NCI-H524 treated with DMSO at 0.1 percent for 48 hours (cell line): Measurements from ENCODE around the gene DYNC1H1.

ENCODE experiments used
- DNase-seq: peaks from one replicate; lab custom pipeline; 2025; lab: John Stamatoyannopoulos, UW

The DYNC1H1 gene

DNA sequence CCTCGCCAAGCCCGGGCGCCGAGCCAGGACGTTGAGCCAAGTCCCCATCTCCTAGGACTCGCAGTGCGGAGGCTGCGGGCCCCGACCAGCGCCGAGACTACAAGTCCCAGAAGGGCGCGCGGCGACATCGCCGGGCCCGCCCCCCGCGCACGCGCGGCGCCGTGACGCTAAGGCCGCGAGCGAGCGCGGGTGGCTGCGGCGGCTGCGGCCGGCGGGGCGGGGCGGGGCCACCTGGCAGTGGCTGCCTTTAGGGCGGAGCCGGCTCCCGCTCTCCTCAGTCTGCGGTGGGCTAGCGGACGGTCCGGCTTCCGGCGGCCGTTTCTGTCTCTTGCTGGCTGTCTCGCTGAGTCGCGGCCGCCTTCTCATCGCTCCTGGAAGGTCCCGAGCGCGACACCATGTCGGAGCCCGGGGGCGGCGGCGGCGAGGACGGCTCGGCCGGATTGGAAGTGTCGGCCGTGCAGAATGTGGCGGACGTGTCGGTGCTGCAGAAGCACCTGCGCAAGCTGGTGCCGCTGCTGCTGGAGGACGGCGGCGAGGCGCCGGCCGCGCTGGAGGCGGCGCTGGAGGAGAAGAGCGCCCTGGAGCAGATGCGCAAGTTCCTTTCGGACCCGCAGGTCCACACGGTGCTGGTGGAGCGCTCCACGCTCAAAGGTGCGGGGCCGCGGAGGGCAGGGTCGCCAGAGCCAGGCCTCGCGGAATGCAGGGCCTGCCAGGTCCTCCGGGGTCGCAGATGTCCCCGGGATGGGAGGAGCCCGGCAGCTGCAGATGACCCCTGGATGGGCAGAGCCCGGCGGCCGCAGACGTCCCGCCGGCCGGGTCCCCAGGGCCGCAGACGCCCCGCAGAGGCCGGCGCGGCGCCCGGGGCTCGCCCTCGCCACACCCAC is at the start of gene DYNC1H1:
TSS of gene DYNC1H1 (plus strand) at position 277 of the 884 bp plus-strand sequence. CDS start at position 396, 119 bp downstream.
- peak; percentile 65 for DNase-seq

- no peak for DNase-seq
Observed at GRCh38 chr14:101915871-101916815, 48.2 kb upstream of the DYNC1H1 start.

DNA sequence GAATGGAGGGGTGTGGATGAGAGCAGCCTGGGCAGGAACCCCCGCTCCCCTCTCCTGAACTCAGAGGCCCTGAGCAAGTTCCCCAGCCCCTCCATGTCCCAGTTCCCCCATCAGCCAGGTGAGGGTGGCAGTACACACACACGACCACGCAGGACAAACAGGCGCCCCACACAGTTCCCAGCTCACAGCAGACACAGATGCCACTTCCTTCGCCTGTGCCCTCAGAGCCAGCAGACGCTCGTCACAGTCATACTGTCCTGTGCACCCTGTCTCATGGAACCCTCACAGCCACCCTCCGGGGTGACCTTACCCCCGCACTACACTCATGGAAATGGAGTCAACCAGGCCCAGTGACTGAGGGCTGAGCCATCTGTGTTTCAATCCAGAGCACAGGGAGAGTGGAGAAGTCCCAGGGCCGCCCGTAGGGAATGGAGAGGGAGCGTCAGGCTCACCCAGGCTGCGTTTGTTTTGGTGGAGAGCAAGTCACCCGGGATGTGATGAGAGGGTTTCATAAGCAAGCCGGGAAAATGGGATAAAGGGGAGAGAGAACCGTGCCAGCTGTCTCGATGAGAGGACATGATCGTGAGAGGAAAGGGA is 47.5 kb upstream of the DYNC1H1 start:
- no peak for DNase-seq

DNA sequence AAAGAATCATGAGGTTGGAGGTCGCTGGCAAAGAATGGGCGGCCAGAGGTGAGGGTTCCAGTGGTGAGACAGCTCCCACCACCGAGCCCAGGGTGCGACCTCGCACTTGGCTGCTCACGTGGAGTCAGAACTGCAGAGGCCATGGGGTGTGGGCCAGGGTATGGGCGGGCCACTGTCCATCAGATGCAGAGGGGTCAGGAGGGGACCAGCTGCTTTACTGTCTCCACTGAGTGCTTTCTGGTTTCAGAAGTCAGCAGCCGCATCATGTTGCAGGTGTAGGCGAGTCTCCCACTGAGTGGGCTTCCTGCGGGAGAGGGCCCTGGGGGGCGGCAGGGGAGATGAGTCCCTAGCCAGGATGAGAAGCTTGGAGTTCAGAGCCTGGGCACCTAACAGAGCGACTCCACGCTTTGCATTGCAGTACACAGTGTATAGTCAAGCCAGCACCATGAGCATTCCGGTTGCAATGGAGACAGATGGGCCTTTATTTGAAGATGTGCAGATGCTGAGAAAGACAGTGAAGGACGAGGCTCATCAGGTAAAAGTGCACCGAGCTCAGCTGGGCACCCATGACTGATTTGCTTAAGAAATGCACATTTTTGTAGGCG is 46.9 kb upstream of the DYNC1H1 start:
- DNase-seq = no peak

DNA sequence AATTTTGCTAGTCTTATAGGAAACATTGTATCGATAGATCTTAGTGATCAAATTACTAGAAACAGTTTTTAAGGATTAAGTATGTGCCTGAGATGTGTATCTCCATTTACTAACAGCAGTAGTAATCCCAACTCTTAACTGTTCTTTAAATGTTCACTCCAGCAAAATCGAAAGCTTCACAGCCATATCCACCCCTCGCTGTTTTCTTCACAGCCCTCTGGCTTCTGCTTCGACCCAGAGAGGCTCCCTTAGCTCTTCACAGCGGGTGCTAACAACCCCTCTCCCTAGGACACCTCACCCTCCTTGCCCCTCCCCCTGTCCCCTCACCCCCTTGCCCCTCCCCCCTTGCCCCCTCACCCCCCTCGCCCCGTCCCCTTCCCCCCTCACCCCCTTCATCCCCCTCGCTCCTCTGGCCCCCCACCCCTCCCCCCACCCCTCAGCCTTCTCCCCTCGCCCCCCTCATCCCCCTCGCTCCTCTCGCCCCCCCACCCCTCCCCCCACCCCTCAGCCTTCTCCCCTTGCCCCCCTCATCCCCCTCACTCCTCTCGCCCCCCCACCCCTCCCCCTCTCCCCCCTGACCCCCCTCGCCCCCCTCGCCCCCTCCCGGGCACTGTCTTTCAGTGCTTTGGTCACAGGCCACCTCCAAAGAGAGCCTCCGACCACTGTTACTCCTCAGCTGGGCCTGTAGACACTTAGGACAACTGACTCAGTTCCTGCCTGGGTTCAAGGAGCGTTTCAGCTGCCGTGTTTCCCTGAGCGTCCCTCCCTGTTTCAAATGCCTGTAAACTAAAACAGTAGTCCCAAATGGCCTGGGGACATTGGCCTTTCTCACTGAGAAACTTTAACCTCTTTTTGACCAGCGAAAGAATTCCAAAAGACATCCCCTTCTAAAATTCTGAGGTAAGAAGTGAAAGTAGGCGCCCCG is 46.0 kb upstream of the DYNC1H1 start:
- DNase-seq = no peak

- no peak for DNase-seq
Observed at GRCh38 chr14:101920271-101920670, 44.1 kb upstream of the DYNC1H1 start.

DNA sequence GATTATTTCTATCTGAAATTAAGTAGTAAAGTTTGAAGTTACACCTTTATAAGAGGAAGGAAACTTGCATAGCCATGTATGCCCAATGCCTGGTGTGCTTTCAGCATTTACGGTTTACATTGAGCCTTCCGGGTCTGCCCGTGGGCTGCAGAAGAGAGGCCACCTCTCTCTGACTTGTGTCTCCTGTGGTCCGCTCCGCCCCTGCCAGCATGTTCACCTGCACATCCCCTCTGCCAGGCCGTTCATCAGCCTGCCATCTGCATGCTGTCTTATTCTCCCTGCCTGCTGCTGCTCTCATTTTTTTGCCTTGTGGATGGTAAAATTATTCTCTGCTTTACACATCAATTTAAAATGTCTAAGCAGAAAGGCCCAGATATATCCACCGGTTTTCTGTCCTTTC is 41.5 kb upstream of the DYNC1H1 start:
- no peak for DNase-seq

DNA sequence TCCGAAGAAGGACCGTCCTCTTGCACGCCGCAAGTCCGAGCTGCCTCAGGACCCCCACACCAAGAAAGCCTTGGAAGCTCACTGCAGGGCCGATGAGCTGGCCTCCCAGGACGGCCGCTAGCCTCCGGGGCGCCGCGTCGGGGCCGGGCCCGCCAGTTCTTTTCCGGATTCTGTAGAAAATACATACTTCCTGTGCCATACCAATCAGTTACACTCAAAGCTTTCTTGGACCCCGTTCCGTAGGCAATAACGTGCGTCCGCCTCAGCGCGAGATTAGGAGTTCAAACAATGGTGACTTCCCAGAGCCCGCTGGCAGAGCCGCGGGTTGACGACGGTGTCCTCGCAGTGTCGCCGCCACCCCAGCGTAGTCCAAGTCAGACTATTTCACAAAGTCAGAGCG is 39.2 kb upstream of the DYNC1H1 start:
- DNase-seq = no peak

GRCh38 chr14:101926085-101926484 is 38.3 kb upstream of the DYNC1H1 start:
- no peak for DNase-seq

- DNase-seq = no peak
Observed at GRCh38 chr14:101926620-101927019, 37.8 kb upstream of the DYNC1H1 start.

GRCh38 chr14:101927859-101928258 is 36.5 kb upstream of the DYNC1H1 start:
- DNase-seq = no peak

DNA sequence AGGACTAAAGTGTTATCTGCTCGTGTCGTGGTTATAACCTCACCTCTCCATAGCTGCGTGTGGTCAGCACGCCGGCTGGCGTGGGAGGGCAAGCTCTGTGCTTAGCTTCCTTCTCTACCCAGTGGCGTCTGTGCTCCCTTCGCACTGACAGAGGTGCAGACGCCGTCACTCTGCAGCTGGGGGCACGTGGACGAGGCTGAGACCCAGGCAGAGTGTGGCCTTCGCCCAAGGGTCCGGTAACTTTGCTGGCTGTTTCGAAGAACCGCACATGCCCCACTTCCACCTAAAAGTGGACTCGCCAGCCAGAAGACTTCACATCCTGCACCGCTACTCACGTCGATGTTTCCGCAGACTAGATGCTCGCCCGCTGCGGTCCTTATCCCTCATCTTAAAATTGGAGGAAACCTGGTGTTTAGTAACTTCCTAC is 35.9 kb upstream of the DYNC1H1 start:
- no peak for DNase-seq

- no peak for DNase-seq
Observed at GRCh38 chr14:101929096-101929495, 35.3 kb upstream of the DYNC1H1 start.

DNA sequence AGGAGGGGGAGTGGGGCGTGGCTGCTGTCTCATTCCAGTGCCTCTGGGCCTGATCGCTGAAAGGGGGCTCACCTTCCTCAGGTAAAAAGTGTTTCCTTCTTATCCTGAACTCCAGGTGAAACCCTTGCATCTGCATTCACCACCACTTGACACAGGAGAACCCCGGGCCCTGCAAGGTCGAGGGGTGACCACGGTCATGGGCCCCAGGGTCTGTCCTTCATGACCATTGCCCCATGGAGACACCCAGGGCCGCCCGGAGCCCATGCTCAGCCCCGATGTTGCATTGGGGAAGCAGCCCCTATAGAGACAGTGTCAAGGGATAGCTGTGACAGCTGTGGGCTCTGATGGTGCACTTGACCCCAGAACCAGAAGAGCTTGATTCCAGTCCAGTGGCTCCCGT is 34.4 kb upstream of the DYNC1H1 start:
- DNase-seq = no peak

DNA sequence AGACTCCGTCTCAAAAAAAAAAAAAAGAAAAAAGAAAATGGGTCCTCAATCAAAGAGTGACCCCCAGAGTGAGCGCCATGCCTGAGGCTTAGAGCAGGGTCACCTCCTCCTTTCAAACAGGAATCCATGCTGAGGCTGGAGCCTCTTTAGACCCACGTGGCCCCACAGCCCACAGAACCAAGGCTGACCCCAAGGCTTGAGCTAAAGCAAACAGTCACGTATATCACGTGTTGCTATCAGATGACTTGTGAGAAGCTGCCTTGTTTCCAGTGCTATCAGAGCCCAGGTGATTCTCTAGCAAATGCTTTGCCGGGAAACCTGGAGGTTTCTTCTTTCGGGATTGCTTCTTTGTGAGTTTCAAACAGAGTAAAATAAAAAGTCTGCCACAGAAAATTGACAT is 31.7 kb upstream of the DYNC1H1 start:
- DNase-seq = no peak

DNA sequence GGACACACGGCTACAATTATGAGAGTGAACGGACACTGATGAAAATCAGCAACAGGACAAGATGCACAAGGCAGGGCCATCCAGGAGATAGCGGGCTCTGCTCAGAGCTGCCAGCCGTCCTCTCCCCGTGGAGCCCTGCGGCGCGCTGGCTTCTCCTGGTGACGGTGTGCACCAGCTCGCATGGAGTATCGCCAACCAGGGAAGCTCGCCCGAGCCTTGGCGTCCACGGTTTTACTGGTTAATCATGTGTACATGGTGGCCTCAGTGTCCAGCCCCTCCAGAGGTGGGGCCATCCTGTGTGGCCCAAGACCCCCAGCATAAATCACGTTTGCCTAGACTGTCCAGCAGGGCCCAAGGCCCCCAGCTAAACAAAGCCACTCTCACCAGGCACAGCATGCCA is 31.2 kb upstream of the DYNC1H1 start:
- DNase-seq = no peak

DNA sequence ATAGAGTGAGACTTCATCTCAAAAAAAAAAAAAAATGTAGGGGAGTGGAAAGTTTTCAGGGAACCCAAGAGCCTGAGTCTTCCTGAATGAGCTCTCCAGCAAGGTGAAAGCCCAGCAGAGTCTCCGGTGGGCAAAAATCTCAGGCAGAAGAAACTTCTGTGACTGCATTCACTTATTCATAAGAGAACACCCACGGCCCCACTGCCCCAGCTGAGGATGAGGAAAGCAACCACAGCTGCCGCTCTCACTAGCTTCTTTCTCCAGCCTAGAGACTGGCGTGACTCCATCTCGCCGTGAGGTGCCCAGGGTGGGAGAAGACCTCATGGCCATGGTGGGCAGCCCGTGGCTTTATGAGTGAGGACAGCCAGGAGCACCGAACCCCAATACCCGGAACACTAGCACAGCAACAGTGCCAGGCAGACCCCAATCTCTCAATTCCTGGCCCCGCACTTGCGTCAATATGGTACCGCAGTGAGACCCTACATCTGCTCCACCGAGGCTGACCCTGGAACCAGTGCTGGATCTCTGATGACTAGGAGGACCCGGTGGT is 29.7 kb upstream of the DYNC1H1 start:
- no peak for DNase-seq

DNA sequence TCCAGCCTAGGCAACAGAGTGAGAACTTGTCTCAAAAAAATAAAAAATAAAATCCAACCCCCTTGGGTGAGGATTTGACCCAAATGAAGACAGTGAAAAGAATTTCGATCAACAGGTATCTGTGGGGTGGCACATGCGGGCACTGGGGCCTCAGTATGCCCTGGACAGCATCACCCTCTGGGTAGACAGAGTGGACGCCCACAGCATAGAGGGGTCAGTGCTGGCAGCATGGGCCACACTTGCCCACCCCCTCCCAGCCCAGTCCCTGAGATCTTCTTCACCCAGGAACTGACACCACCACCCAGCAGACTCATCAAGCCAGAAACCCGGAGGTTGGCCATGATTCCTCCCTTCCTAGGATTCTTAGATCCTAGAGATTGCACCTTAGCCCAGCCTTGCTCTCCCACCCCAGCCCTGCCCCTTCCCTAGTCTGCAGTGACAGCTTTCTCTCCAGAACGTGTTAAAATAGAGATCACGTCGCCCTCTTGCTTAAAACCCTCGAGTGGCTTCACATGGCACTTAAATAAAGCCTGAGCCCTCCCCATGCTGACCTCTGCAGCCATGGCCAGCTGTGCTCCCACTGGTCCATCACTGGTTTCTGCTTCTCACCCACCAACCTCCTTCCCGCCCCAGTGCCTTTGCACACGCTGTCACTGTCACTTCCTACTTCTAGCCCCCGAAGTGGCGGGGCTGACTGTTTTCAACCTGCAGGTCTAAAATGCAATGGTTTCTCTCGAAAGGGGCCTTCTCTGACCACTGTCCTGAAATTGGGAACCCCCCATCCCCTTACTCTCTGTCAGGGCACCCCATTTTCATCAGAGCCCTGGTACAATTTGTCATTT is 26.2 kb upstream of the DYNC1H1 start:
- DNase-seq = no peak

- no peak for DNase-seq
Observed at GRCh38 chr14:101939646-101940170, 24.7 kb upstream of the DYNC1H1 start.
